CD14-positive monocyte (primary cell): ENCODE measurements around the gene CCL11. TPM values are rescaled to one million over a fixed set of nuclear protein-coding genes. Genes with fewer than 3 reads are reported as not detected.
A peak's percentile ranks its signal among the peaks of the same experiment; 100 is the strongest.

Experiments used
- DNase-seq, 3 donors: peaks; one replicate each; pipeline ENCODE4 v3.0.0-alpha.2; 2011 to 2022
- H2AFZ ChIP-seq: 2 replicates; pipeline ENCODE4 v1.6.0; 2012; ENCODE audit warnings: mild to moderate bottlenecking, low read depth, low read length, inconsistent platforms; ENCODE audit not compliant: insufficient read depth, poor library complexity, severe bottlenecking
- H3K27ac ChIP-seq, 2 donors: 1 replicate in 1 of 2; 2 replicates in 1 of 2; pipeline ENCODE4 v1.5.1; 2012 to 2013; ENCODE audit warnings: low read length in 2 of 2, control low read depth in 1 of 2, inconsistent platforms in 1 of 2, low read depth in 1 of 2, mild to moderate bottlenecking in 1 of 2
- H3K27me3 ChIP-seq, 2 donors: one replicate each; pipeline versions ENCODE4 v1.6.0 to v1.6.1; 2011 to 2013; ENCODE audit warnings: low read length in 2 of 2; ENCODE audit not compliant: control insufficient read depth in 2 of 2, insufficient read depth in 2 of 2
- H3K36me3 ChIP-seq, 2 donors: replicated peaks in 1 of 2; 1 replicate in 1 of 2; 2 replicates in 1 of 2; pipeline versions ENCODE4 v1.5.1 to v1.6.1; 2012 to 2013; ENCODE audit warnings: low read length in 2 of 2, control low read depth in 1 of 2, inconsistent platforms in 1 of 2, mild to moderate bottlenecking in 1 of 2; ENCODE audit not compliant: insufficient read depth in 2 of 2, control insufficient read depth in 1 of 2
- H3K4me1 ChIP-seq, 2 donors: 1 replicate in 1 of 2; 2 replicates in 1 of 2; pipeline versions ENCODE4 v1.5.1 to v1.6.1; 2012 to 2013; ENCODE audit warnings: low read length in 2 of 2, control low read depth in 1 of 2, inconsistent platforms in 1 of 2, mild to moderate bottlenecking in 1 of 2, moderate library complexity in 1 of 2; ENCODE audit not compliant: insufficient read depth in 2 of 2, control insufficient read depth in 1 of 2
- H3K4me2 ChIP-seq: replicated peaks from 2 replicates; pipeline ENCODE3; 2012; ENCODE audit warnings: low read length, moderate library complexity, mild to moderate bottlenecking; ENCODE audit not compliant: poor library complexity, severe bottlenecking; ENCODE audit errors: extremely low read depth
- H3K4me3 ChIP-seq, 3 experiments: fragments of 200-600 bp in 1 of 3; sonication (generic) in 1 of 3; replicated peaks in 1 of 3; 1 replicate in 2 of 3; 2 replicates in 1 of 3; pipeline ENCODE4 v1.5.1; 2011 to 2013; ENCODE audit warnings: low read length in 3 of 3, mild to moderate bottlenecking in 3 of 3, control low read depth in 2 of 3, low read depth in 2 of 3, inconsistent platforms in 1 of 3, moderate library complexity in 1 of 3
- H3K79me2 ChIP-seq: 2 replicates; pipeline ENCODE4 v1.6.0; 2012; ENCODE audit warnings: mild to moderate bottlenecking, control low read depth, inconsistent platforms, low read length, moderate library complexity; ENCODE audit not compliant: insufficient read depth
- H3K9ac ChIP-seq: 2 replicates; pipeline ENCODE4 v1.6.0; 2017; ENCODE audit warnings: low read length, mild to moderate bottlenecking; ENCODE audit not compliant: insufficient read depth, poor library complexity, severe bottlenecking
- H3K9me3 ChIP-seq, 2 donors: replicated peaks in 1 of 2; 1 replicate in 1 of 2; 2 replicates in 1 of 2; pipeline versions ENCODE4 v1.5.1 to v1.6.1; 2012 to 2013; ENCODE audit warnings: low read length in 2 of 2, control low read depth in 1 of 2; ENCODE audit not compliant: control insufficient read depth in 1 of 2, insufficient read depth in 1 of 2
- H4K20me1 ChIP-seq: 2 replicates; pipeline ENCODE4 v1.6.0; 2012; ENCODE audit warnings: mild to moderate bottlenecking, low read length, control low read depth, moderate library complexity; ENCODE audit not compliant: insufficient read depth
- H3K27ac Mint-ChIP-seq, 7 donors: one replicate each; pipeline ENCODE4 v1.8.0; 2020; ENCODE audit warnings: mild to moderate bottlenecking in 7 of 7, mixed read lengths in 7 of 7, moderate library complexity in 6 of 7, inconsistent platforms in 2 of 7
- H3K27me3 Mint-ChIP-seq, 3 donors: one replicate each; pipeline ENCODE4 v1.8.0; 2021 to 2022; ENCODE audit warnings: low read depth in 3 of 3, mild to moderate bottlenecking in 3 of 3, mixed read lengths in 3 of 3, moderate library complexity in 3 of 3, inconsistent platforms in 1 of 3
- H3K36me3 Mint-ChIP-seq, 2 donors: one replicate each; pipeline ENCODE4 v1.8.0; 2020; ENCODE audit warnings: mixed read lengths in 2 of 2, inconsistent platforms in 1 of 2, mild to moderate bottlenecking in 1 of 2
- H3K4me1 Mint-ChIP-seq: one replicate; pipeline ENCODE4 v1.8.0; 2020; ENCODE audit warnings: mild to moderate bottlenecking, mixed read lengths
- H3K4me3 Mint-ChIP-seq, 2 donors: one replicate each; pipeline ENCODE4 v1.8.0; 2020; ENCODE audit warnings: mild to moderate bottlenecking in 2 of 2, mixed read lengths in 2 of 2, moderate library complexity in 1 of 2
- H3K9me3 Mint-ChIP-seq, 7 donors: one replicate each; pipeline ENCODE4 v1.8.0; 2020 to 2022; ENCODE audit warnings: mixed read lengths in 7 of 7, mild to moderate bottlenecking in 6 of 7, moderate library complexity in 6 of 7, inconsistent platforms in 2 of 7
- WGBS: methylation state at CpG from one replicate; pipeline ENCODE4 v1.1.5; 2013; ENCODE audit warnings: missing lambda C conversion rate; ENCODE audit not compliant: insufficient coverage; 5-methylcytosine and 5-hydroxymethylcytosine counted together
- intact Hi-C, 2 donors: fragments of 100-400 bp; cut with micrococcal nuclease; formaldehyde crosslinking; loops; one replicate each; pipeline versions ENCODE4 v1.15.0 to v1.15.1; 2023
- polyA plus RNA-seq, 3 donors: library from polyadenylated mRNA; depleted of rRNA in 1 of 3; unstranded in 2 of 3; stranded (reverse) in 1 of 3; fragments of 300-500 nt in 2 of 3; fragments of >200 nt in 1 of 3; fragmentation: Illumina TruSeq in 2 of 3; gene quantifications; 1 replicate in 2 of 3; 2 replicates in 1 of 3; pipeline ENCODE4 v1.2.3, GENCODE V29; 2012 to 2021
- TF ChIP-seq, protein P1 (sequence below): fragments of 200-600 bp; IDR thresholded peaks from one replicate; pipeline ENCODE4 v1.8.0; 2022; ENCODE audit warnings: antibody characterized with exemption, mild to moderate bottlenecking

The CCL11 gene
- polyA plus RNA-seq, 3 donors, result not detected

DNA sequence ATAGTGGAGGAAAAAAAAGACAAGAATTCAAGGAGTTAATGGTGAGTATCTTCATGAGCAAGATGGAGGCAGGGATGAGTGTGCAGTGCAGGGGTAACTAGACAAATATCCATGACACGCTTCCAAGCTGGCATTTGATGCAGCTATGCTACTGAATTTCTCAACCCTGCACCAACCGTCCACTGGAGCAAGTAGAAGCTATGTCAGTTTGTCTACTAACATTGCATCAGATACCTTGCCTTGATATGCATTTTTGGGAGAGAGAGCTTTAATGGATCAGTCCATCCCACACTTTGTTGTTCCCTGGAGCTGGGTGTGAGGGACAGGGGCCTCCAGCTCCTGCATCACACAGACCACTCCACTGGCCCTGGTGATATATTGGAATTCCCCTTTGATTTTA lies 16.4 kb downstream of the CCL11 start:
- TF ChIP-seq, protein P1, sequence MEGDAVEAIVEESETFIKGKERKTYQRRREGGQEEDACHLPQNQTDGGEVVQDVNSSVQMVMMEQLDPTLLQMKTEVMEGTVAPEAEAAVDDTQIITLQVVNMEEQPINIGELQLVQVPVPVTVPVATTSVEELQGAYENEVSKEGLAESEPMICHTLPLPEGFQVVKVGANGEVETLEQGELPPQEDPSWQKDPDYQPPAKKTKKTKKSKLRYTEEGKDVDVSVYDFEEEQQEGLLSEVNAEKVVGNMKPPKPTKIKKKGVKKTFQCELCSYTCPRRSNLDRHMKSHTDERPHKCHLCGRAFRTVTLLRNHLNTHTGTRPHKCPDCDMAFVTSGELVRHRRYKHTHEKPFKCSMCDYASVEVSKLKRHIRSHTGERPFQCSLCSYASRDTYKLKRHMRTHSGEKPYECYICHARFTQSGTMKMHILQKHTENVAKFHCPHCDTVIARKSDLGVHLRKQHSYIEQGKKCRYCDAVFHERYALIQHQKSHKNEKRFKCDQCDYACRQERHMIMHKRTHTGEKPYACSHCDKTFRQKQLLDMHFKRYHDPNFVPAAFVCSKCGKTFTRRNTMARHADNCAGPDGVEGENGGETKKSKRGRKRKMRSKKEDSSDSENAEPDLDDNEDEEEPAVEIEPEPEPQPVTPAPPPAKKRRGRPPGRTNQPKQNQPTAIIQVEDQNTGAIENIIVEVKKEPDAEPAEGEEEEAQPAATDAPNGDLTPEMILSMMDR, result no peak
- Mint-ChIP-seq H3K4me1 (peaks cover 63% of the 10 kb centered on the region), H3K27me3 (peaks cover 2 to 3% (median 2%) of the 10 kb centered on the region in 3 donors), H3K36me3 (no peaks in the 10 kb centered on the region), H3K4me3 (no peak overlapping the region), H3K27ac (no peak overlapping the region), H3K9me3 (peaks cover 0 to 3% (median 0%) of the 10 kb centered on the region in 7 donors)
- intact Hi-C loops, result loop anchor here in 1 of 2 donors (5.0 to 10.0 kb wide), 2 partner anchors 63 to 95 kb away; partner anchors contain the start of gene CCL1
- Histone ChIP-seq H3K4me2 (no peak overlapping the region), H3K27ac (no peak overlapping the region), H3K36me3 (no peaks in the 10 kb centered on the region), H3K9ac (no peak overlapping the region), H3K4me3 (no peak overlapping the region), H2AFZ (no peak overlapping the region), H3K27me3 (no peaks in the 10 kb centered on the region), H3K4me1 (peaks cover 45 to 53% of the 10 kb centered on the region in 2 donors), H4K20me1 (no peaks in the 10 kb centered on the region), H3K79me2 (no peaks in the 10 kb centered on the region), H3K9me3 (no peaks in the 10 kb centered on the region)
- DNase-seq, result peak in 1 of 3 donors; percentile 31
- no CpG with 5 or more reads among the region's 2 CpGs for WGBS

GRCh38 chr17:34302636-34303035 lies 17.1 kb downstream of the CCL11 start:
- H3K4me1 ChIP-seq, result peaks cover 52 to 59% of the 10 kb centered on the region in 2 donors
- Mint-ChIP-seq H3K4me3 (no peak overlapping the region), H3K27me3 (peaks cover 2 to 3% (median 2%) of the 10 kb centered on the region in 3 donors), H3K36me3 (no peaks in the 10 kb centered on the region), H3K27ac (peak overlapping the region in 1 of 7 donors; percentile 77), H3K4me1 (peaks cover 69% of the 10 kb centered on the region), H3K9me3 (peaks cover 0 to 3% (median 0%) of the 10 kb centered on the region in 7 donors)
- intact Hi-C loops, result loop anchor here in 1 of 2 donors (5.0 to 10.0 kb wide), 2 partner anchors 62 to 95 kb away; partner anchors contain the start of gene CCL1
- H2AFZ ChIP-seq, result no peak overlapping the region
- no peaks in the 10 kb centered on the region for H3K27me3 ChIP-seq
- no peak overlapping the region for H3K27ac ChIP-seq
- no peaks in the 10 kb centered on the region for H3K36me3 ChIP-seq
- H3K79me2 ChIP-seq, result no peaks in the 10 kb centered on the region
- no peak overlapping the region for H3K4me3 ChIP-seq
- H3K9me3 ChIP-seq, result no peaks in the 10 kb centered on the region
- DNase-seq, result peak in 1 of 3 donors; percentile 37
- no peaks in the 10 kb centered on the region for H4K20me1 ChIP-seq
- TF ChIP-seq, protein P1, result no peak
- no peak overlapping the region for H3K4me2 ChIP-seq
- H3K9ac ChIP-seq, result no peak overlapping the region
- no CpG with 5 or more reads among the region's 1 CpG for whole genome bisulfite sequencing
